HT1080 (cell line): ENCODE results near the gene ARHGEF37. TPM values are rescaled to one million over a fixed set of nuclear protein-coding genes. Genes with fewer than 3 reads are reported as not detected.

ENCODE experiments used
- DNase-seq: peaks from one replicate; pipeline ENCODE4 v3.0.0-alpha.2; 2015; ENCODE audit warnings: low read depth
- small RNA-seq: library from RNA; depleted of rRNA; stranded (forward); fragments of <200 nt; gene quantifications from one replicate; pipeline ENCODE3, GENCODE V24; 2014
- total RNA-seq: library from RNA; depleted of rRNA; stranded (reverse); fragments of >200 nt; shearing (Covaris generic); gene quantifications from 2 replicates; pipeline ENCODE4 v1.2.3, GENCODE V29; 2014; rRNA removed

ARHGEF37 gene
- total RNA-seq, 1 experiment from 2014 or later: 0.02 TPM

DNA sequence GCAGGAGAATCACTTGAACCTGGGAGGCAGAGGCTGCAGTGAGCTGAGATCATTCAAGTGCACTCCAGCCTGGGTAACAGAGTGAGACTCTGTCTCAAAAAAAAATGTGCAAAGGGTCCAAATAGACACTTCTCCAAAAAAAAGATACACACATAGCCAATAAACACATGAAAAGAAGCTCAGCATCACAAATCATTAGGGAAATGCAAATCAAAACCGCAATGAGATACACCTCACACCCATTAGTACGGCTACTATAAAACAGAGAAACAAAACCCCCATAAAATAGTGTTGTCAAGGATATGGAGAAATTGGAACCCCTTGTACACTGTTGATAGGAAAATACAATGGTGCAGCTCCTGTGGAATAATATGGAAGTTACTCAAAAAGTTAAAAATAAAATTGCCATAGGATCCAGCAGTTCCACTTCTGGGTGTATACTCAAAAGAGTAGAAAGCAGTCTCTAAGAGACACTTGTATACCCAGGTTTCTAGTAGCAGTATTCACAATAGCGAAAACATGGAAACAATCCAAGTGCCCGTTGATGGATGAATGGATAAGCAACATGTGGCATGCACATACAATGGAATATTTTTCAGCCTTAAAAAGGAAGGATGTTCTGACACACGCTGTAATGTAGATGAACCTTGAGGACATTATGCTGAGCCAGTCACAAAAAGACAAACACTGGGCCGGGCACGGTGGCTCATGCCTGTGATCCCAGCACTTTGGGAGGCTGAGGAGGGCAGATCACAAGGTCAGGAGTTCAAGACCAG is 91.6 kb downstream of the ARHGEF37 start:
- no peak for DNase-seq

DNA sequence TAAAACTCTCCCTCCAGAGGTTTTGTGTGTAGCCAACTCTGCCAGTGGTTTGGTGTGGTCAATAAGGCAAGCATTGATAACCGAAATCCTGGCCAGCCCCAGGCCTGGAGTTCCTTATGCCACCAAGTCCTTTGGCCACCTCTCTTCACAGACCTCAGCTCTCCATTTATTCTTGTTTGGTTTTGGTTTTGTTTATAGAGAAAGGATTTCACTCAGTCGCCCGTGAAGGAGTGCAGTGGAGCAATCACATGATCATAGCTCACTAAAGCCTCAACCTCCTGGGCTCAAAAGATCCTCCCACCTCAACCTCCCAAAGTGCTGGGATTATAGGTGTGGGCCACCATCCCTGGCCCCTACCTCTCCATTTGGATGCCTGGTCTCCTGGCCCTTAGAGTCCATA is 93.4 kb downstream of the ARHGEF37 start:
- DNase-seq: no peak

DNA sequence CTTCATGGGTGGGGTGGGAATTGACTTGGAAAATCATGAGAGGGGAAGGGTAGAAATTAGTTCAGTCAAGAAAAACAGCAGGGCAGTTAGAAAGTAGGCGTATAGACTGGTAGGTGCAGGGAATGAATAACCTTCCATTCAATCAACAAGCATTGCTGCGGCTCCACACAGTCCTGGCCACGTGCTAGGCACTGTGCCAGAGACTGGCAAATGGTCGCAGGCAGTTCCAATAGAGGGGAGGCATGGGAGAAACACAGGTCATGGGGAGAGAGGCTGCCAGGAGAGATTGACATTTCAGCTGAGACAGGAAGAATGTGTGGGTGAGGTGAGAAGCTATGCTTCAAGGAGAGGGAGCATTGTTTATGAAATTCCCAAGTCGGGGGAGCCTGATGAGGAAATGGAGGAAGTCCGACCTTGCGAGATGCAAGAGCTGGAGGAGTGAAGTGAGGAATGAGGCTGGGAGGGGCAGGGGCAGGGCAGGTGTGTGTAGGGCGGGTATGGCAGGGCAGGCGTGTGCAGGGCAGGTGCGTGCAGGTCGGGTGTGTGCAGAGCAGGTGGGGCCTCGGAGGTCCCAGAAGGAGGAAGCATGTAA is 94.4 kb downstream of the ARHGEF37 start:
- DNase-seq: no peak

DNA sequence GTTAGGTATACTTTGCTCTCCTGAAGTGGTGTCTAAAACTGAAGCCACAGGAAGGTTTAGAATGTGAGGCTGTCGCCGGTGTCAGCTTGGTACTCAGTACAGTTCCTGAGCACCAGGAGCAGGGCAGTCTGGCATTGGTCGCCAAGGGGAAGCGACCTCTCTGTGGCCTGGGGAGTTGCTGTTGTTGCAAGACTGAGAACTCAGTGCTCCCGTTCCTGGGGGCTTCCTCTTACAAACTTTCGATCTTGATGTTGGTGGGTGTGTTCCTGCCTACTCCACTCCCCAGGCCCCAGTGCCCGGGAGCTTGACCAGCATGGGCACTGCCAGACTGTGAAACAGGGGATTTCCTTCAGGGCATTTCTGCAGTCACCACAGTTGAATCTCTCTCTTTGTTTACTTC is 96.4 kb downstream of the ARHGEF37 start:
- DNase-seq: no peak

DNA sequence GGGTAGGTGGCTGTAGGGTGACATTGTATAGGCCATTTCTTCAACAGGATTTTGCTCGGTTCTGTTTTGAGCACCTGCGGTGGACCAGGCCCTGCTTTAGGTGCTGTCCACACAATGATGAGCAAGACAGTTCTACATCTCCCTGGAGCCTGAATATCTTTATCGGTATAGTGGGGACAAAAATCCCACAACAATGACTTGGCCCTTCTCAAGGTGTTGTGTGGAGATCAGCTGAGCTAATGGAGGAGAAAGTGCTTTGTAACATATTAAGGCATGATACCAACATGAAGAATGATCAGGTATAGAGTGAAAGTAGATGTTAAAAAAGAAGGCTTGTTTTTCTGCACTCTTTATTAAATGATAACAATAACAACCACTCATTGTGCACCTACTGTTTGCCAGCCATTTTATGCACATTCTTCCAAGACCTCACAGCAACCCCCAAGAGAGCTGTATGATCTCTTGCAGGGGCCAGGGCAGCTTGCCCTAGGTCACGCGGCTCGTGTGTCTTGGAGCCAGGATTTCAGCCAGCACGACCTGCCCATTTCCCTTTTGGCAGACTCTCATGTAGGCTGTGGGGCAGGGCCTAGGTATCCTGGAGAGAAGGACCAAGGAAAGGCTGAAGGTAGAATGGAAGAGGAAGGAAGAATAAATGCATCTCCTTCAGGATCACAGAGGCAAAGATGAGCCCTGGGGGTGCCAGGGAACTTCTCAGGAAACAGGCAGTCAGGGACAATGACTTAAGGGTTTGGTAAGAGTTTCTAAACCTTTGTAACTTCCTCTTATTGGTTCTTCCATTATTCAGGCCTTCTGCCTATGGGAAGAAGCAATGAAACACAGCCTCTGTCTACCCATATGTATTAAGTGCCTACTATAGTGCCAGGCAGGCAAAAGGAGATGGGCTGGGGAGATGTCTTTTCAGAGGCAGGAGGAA is 98.8 kb downstream of the ARHGEF37 start:
- DNase-seq: no peak

DNA sequence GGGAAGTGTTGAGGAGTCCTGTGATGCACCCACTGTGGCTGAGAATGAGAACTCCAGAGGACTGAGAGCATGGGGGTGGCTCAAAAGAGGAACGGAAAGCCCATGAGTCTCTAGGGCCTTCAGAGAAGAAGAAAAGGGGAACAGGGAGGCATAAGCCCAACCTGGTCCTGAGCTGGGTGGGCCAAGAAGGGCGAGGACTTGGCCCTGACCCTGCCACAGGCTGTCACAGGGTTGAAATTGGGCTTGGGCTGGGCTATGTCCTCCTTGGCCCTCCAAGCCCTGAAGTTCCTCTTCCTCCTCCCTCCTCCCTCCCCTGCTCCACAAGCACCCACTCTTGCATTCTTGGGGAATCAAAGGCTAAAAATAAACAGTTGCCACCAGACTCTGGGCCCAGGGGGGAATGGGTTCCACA is 99.5 kb downstream of the ARHGEF37 start:
- DNase-seq: no peak

DNA sequence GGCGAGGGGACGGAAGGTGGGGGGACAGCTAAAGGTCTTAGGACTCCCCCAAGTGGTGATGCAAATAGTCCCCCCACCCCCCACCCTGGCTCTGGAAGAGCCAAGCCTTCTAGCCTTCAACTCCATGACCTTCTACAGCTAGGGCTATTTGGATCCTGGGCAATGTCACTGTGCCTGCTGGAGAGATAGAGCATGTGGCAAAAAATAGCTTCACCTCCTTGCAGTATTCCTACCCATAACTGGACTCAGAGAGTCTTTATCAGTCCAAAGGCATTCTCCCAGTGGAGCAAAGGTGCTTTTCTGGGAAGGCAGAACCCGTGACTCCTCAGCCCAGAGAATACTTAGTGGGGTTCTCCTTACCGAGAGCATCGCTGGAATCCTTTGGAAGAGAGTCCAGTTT is 100.0 kb downstream of the ARHGEF37 start:
- DNase-seq: no peak

DNA sequence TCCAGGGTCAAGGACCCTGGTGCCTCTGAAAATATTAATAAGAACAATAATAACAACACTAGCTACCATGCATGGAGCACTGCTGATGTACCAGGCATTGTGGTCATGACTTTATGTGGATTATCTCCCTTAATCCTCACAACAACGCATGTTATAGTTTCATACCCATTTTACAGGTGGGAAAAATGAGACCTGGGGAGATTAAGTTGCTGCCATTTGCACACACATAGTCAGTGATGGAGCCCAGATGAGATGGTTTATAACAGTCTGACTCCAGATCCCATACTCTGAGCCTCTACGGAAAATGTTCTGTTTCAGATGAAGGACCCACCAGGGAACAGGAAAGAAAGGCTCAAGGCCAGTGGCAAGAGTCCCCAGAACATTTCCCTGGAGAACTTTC is 100.6 kb downstream of the ARHGEF37 start:
- no peak for DNase-seq

DNA sequence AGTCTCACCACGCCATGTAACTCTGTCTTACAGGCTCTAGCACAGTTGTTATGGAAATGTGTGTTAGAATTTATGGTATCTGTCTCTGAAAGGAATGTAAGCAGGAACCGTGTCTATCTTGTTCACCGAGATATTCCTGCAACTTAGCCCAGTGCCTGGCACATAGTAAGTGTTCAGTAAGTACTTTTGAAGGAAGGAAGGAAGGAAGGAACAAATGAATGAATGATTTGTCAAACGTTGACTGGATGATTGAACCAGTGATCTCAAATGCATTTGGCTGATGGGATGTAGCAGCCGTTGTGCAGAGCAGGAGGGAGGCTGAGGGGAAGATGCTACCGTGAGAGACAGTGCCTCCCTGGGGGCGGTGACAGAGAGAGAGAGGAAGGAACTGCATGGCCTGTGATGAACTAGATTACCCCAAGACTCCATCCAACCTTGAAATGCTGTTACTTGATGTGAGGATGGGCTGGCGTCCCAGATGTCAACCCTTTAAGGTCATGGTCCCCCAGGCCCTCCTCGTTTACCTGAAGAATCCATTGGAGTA is 101.3 kb downstream of the ARHGEF37 start:
- DNase-seq: no peak

DNA sequence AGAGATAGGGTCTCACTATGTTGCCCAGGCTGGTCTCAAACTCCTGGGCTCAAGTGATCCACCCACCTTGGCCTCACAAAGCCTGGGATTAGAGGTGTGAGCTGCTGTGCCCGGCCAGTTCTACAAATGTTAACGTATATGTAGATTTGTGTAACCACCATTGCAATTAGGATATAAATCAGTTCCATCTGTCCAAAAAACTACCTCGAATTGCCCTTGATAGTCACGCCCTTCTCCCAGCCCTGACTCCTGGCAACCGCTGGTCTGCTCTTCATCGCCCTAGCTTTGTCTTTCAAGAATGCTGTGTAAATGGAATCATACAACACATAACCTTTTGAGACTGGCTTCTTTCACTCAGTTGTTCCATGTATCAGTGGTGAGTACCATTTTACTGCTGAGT is 102.7 kb downstream of the ARHGEF37 start:
- DNase-seq: no peak

DNA sequence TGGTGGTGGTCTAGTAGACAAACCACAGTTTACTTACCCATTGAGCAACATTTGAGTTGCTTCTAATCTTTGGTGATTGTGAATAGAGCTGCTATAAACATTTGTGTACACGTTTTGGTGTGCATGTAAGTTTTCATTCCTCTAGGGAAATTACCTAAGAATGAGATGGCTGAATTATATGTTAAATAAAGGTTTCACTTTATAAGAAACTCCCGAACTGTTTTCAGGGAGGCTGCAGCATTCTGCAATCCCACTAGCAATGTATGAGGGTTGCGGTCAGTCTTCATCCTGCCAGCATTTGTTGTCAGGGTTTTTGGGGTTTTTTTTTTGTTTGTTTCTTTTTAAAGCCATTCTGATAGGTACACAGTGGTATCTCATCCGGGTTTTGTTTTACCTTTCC is 103.1 kb downstream of the ARHGEF37 start:
- no peak for DNase-seq

Small RNAs within 50 kb of the gene (small RNA-seq; reads per million reads assigned to genes)
- gene RNU6-588P: not detected

Other genes with a start within 250 kb of the ARHGEF37 start
- gene GRPEL2, start 236.0 kb upstream of the ARHGEF37 start, total RNA-seq: 24.4 and 28.0 TPM in 2 replicates
- gene PCYOX1L, start 223.5 kb upstream of the ARHGEF37 start, total RNA-seq: 4.8 and 4.9 TPM in 2 replicates
- gene IL17B, start 202.2 kb upstream of the ARHGEF37 start, total RNA-seq: not detected in 2 replicates
- gene CSNK1A1, start 30.1 kb upstream of the ARHGEF37 start, total RNA-seq: 443 and 454 TPM in 2 replicates
- gene PPARGC1B, start 148.8 kb downstream of the ARHGEF37 start, total RNA-seq: 3.4 and 3.5 TPM in 2 replicates